Glutamatergic neuron (in vitro differentiated cells): Measurements from ENCODE around the gene RASGEF1B. TPM values are rescaled to one million over a fixed set of nuclear protein-coding genes. Genes with fewer than 3 reads are reported as not detected.

Source experiments
- DNase-seq: peaks from one replicate; pipeline ENCODE4 v3.0.0; 2022
- H3K27ac Mint-ChIP-seq: one replicate; pipeline ENCODE4 v1.8.0; 2020; ENCODE audit warnings: mild to moderate bottlenecking, mixed read lengths, inconsistent platforms; ENCODE audit not compliant: unreplicated experiment
- H3K27me3 Mint-ChIP-seq: one replicate; pipeline ENCODE4 v1.8.0; 2020; ENCODE audit warnings: mild to moderate bottlenecking, moderate library complexity, mixed read lengths, inconsistent platforms; ENCODE audit not compliant: unreplicated experiment
- H3K36me3 Mint-ChIP-seq: one replicate; pipeline ENCODE4 v1.8.0; 2020; ENCODE audit warnings: mild to moderate bottlenecking, mixed read lengths, inconsistent platforms; ENCODE audit not compliant: unreplicated experiment
- H3K4me1 Mint-ChIP-seq: one replicate; pipeline ENCODE4 v1.8.0; 2020; ENCODE audit warnings: mild to moderate bottlenecking, low read depth, mixed read lengths, inconsistent platforms; ENCODE audit not compliant: unreplicated experiment
- H3K4me3 Mint-ChIP-seq: one replicate; pipeline ENCODE4 v1.8.0; 2020; ENCODE audit warnings: mild to moderate bottlenecking, mixed read lengths, inconsistent platforms; ENCODE audit not compliant: unreplicated experiment
- H3K9me3 Mint-ChIP-seq: one replicate; pipeline ENCODE4 v1.8.0; 2020; ENCODE audit warnings: mild to moderate bottlenecking, moderate library complexity, mixed read lengths, inconsistent platforms; ENCODE audit not compliant: unreplicated experiment
- CTCF ChIP-seq: fragments of 200-600 bp; sonication (generic); IDR thresholded peaks from one replicate; pipeline ENCODE4 v1.5.0; 2021; ENCODE audit not compliant: partially characterized antibody, unreplicated experiment
- total RNA-seq: library from RNA; stranded (reverse); fragmentation: NEBNext Ultra II Directional; extraction: Animal tissue kit (Norgen Biotek cat#: 25700); gene quantifications from one replicate; pipeline ENCODE4 v1.2.1, GENCODE V29; 2021; ENCODE audit not compliant: unreplicated experiment

RASGEF1B gene
- total RNA-seq, 1 donor from 2014 or later = 108 TPM

- TF ChIP-seq CTCF = no peak
- Mint-ChIP-seq H3K9me3 (no peaks in the 10 kb centered on the region), H3K4me3 (no peak overlapping the region), H3K4me1 (peaks cover 7% of the 10 kb centered on the region), H3K36me3 (no peaks in the 10 kb centered on the region), H3K27me3 (no peaks in the 10 kb centered on the region), H3K27ac (no peak overlapping the region)
- no peak for DNase-seq
Measured at GRCh38 chr4:81453024-81453423, 18.7 kb downstream of the RASGEF1B start.

DNA sequence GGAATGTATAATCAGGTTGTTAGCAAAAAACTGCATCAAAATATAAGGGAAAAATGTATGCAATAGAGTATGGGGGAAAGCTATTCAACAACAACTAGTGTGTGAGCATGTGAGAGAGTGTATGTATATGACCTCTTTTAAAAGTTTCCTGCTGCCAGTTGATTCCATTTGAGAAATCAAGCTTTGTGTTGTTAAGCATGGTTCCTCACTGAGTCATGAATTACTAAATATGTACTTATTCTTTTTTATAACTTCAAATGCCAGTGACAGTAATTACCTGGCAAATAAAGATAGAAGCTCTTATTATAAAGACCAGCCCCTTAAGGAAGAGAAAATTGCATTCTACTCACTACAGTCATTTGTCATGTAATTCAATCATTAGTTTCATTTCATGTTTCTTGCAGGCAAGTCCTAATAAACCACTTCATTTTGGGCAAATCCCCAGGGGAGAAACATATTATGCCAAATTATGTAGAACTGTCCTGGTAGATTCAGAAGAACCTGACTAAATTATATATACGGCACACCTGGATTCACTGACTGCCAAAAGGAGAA is 19.2 kb downstream of the RASGEF1B start:
- H3K27ac Mint-ChIP-seq = no peak overlapping the region
- no peak for DNase-seq
- no peaks in the 10 kb centered on the region for H3K9me3 Mint-ChIP-seq
- no peaks in the 10 kb centered on the region for H3K36me3 Mint-ChIP-seq
- TF ChIP-seq CTCF = no peak
- H3K27me3 Mint-ChIP-seq = no peaks in the 10 kb centered on the region
- H3K4me3 Mint-ChIP-seq = no peak overlapping the region
- peaks cover 4% of the 10 kb centered on the region for H3K4me1 Mint-ChIP-seq

- H3K36me3 Mint-ChIP-seq = peaks cover 2% of the 10 kb centered on the region
Measured at GRCh38 chr4:81449015-81449414, 22.7 kb downstream of the RASGEF1B start.

DNA sequence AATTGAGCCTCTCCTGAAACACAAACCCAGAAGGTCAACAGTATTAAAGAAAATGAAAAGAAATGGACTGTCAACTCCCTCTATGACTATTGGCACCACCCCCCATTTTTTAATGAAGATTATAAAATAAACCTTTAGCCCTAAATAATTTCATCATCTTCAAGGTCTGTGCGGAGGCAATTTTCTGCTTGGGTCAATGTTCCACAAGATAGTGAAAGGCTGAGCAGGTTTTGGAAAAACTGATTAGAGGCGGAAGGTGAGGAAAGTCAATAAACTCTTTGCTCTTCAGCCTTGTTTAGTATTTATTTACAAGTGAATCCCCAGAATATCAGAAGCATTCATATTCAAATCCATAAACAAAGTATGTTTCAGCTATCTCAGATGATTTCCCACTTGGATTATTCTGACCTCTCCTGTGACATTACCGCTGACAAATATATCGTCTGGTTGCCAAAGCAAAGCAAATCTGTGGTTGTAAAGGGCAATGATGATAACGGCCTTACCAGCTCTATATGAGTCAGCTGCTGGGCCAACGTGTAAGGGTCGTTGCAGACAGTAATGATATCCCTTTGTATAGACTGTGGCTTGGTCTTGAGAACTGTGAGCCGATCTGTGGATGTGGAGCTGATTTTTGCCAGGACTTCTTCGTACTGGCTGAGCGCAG is 24.0 kb downstream of the RASGEF1B start:
- no peak for TF ChIP-seq CTCF
- Mint-ChIP-seq H3K4me3 (no peak overlapping the region), H3K4me1 (no peaks in the 10 kb centered on the region), H3K27ac (peak overlapping the region; percentile 19), H3K27me3 (no peaks in the 10 kb centered on the region), H3K36me3 (peaks cover 7% of the 10 kb centered on the region), H3K9me3 (peaks cover 1% of the 10 kb centered on the region)
- DNase-seq = no peak

More at GRCh38 chr4:81449015-81449414, 22.7 kb downstream of the RASGEF1B start:
- no peak for TF ChIP-seq CTCF
- no peak for DNase-seq
- Mint-ChIP-seq H3K27ac (peak overlapping the region; percentile 62), H3K27me3 (no peaks in the 10 kb centered on the region), H3K4me3 (no peak overlapping the region), H3K9me3 (peaks cover 1% of the 10 kb centered on the region), H3K4me1 (peaks cover 2% of the 10 kb centered on the region)

DNA sequence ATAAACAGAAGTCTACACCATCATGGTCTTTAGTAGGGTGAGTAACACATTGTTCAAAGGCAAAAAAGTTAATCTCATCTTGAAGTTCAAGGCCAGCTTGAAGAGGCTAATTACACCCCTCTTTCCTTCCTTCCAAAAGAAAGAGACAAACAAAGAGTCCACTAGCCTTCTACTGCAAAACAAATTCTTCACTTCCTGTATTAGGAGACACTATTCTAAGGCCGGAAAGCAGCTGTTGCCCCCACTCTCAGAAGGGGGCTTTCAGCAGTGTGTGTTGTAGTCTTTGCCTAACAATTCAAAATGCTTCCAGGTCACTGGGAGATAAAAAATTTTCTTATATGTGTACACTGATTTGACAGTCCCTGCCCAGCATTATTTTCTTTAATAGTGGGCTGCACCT is 25.1 kb downstream of the RASGEF1B start:
- Mint-ChIP-seq H3K27me3 (no peaks in the 10 kb centered on the region), H3K4me1 (no peaks in the 10 kb centered on the region), H3K27ac (no peak overlapping the region), H3K36me3 (peaks cover 7% of the 10 kb centered on the region), H3K4me3 (no peak overlapping the region), H3K9me3 (peaks cover 1% of the 10 kb centered on the region)
- no peak for TF ChIP-seq CTCF
- no peak for DNase-seq
